Mesendoderm (in vitro differentiated cells): ENCODE data around the gene SMIM30.

Experiments
- DNase-seq: peaks from one replicate; pipeline ENCODE4 v3.0.0; 2013
- H2AK5ac ChIP-seq: 2 replicates; pipeline ENCODE4 v1.6.1; 2013; ENCODE audit warnings: low read length, inconsistent platforms
- H2BK120ac ChIP-seq: 2 replicates; pipeline ENCODE4 v1.6.1; 2013; ENCODE audit warnings: low read depth, mild to moderate bottlenecking, low read length, moderate library complexity, mixed read lengths
- H2BK15ac ChIP-seq: replicated peaks from 2 replicates; pipeline ENCODE4 v1.6.1; 2013; ENCODE audit warnings: low read depth, mild to moderate bottlenecking, moderate library complexity
- H2BK5ac ChIP-seq: 2 replicates; pipeline ENCODE4 v1.6.1; 2013; ENCODE audit warnings: low read length, inconsistent platforms
- H3K18ac ChIP-seq: 2 replicates; pipeline ENCODE4 v1.6.1; 2013; ENCODE audit warnings: mild to moderate bottlenecking, low read length, mixed read lengths
- H3K23ac ChIP-seq: one replicate; pipeline ENCODE4 v1.6.1; 2013; ENCODE audit warnings: low read length
- H3K27ac ChIP-seq: 2 replicates; pipeline ENCODE4 v1.5.1; 2013; ENCODE audit warnings: low read depth, mild to moderate bottlenecking, inconsistent platforms, low read length, moderate library complexity
- H3K27me3 ChIP-seq: 2 replicates; pipeline ENCODE4 v1.6.1; 2013; ENCODE audit warnings: low read length, control low read depth, mild to moderate bottlenecking, inconsistent platforms; ENCODE audit not compliant: insufficient read depth, poor library complexity
- H3K36me3 ChIP-seq: 2 replicates; pipeline ENCODE4 v1.6.1; 2013; ENCODE audit warnings: low read length, inconsistent platforms; ENCODE audit not compliant: control insufficient read depth, insufficient read depth
- H3K4ac ChIP-seq: one replicate; pipeline ENCODE4 v1.6.1; 2013; ENCODE audit warnings: low read depth, mild to moderate bottlenecking, low read length, moderate library complexity
- H3K4me1 ChIP-seq: 2 replicates; pipeline ENCODE4 v1.6.1; 2013; ENCODE audit warnings: low read depth, low read length, inconsistent platforms; ENCODE audit not compliant: control insufficient read depth
- H3K4me2 ChIP-seq: 2 replicates; pipeline ENCODE4 v1.6.1; 2013; ENCODE audit warnings: low read length
- H3K4me3 ChIP-seq: 2 replicates; pipeline ENCODE4 v1.5.1; 2013; ENCODE audit warnings: mild to moderate bottlenecking, low read length
- H3K56ac ChIP-seq: one replicate; pipeline ENCODE4 v1.6.1; 2013; ENCODE audit warnings: low read length
- H3K79me1 ChIP-seq: 2 replicates; pipeline ENCODE4 v1.6.1; 2013; ENCODE audit warnings: low read length, inconsistent platforms
- H3K79me2 ChIP-seq: 2 replicates; pipeline ENCODE4 v1.6.1; 2013; ENCODE audit warnings: mild to moderate bottlenecking, low read length; ENCODE audit not compliant: control insufficient read depth, insufficient read depth
- H3K9ac ChIP-seq: 2 replicates; pipeline ENCODE4 v1.6.1; 2013; ENCODE audit warnings: low read length, inconsistent platforms
- H4K5ac ChIP-seq: one replicate; pipeline ENCODE4 v1.6.1; 2013; ENCODE audit warnings: low read length
- H4K8ac ChIP-seq: one replicate; pipeline ENCODE4 v1.6.1; 2013; ENCODE audit warnings: low read depth, mild to moderate bottlenecking, control low read depth, low read length, moderate library complexity
- WGBS: extraction: QIAGEN DNeasy Blood & Tissue Kit; methylation state at CpG from one replicate; pipeline ENCODE4 v1.1.7; 2013; ENCODE audit warnings: low lambda C conversion rate, missing lambda C conversion rate; ENCODE audit not compliant: insufficient coverage; ENCODE audit errors: extremely low coverage; 5-methylcytosine and 5-hydroxymethylcytosine counted together

SMIM30 gene

DNA sequence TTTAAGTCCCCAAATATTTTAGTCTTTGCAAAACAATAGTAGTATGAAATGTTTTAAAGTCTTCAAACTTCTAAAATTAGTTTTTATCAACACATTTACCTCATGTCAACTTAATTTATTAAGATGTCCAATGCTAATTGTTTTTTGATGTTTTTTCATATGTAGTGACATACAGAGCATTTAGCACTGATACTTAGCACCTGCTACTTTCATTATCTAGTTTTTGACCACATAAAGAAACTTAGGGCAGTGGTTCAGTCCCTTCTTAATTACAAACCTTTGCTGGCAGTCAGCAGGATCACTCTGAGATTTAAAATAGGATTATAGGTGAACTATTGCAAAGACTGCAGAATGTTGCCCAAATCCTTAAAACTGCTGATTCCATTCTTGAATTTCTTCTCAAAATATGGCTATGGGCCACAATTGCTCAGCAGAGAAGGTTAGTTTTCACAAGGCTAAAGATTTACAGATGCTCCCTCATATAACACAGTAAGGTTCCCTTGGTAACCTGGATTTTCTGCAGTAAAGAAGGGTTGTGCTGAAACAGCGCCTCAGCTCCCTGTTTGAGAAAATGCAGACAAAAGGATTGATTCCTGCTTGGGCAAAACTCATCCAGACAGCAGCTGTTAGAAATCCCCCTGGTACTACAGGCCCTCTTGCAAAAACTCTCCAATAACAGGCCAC lies 35.1 kb downstream of the SMIM30 start:
- WGBS = no CpG with 5 or more reads among the region's 1 CpG
- Histone ChIP-seq H3K36me3 (no peaks in the 10 kb centered on the region), H3K27me3 (peaks cover 4% of the 10 kb centered on the region), H3K9ac (no peak overlapping the region), H3K4me1 (peaks cover 2% of the 10 kb centered on the region), H2BK15ac (no peak overlapping the region), H2BK5ac (no peak overlapping the region), H3K23ac (no peak overlapping the region), H3K27ac (no peak overlapping the region), H4K5ac (no peak overlapping the region), H4K8ac (no peak overlapping the region), H3K4me2 (no peak overlapping the region), H3K18ac (no peak overlapping the region), H3K4me3 (no peak overlapping the region), H2AK5ac (no peak overlapping the region), H3K79me2 (no peaks in the 10 kb centered on the region), H2BK120ac (no peak overlapping the region), H3K4ac (no peak overlapping the region), H3K79me1 (no peaks in the 10 kb centered on the region), H3K56ac (no peak overlapping the region)
- no peak for DNase-seq

DNA sequence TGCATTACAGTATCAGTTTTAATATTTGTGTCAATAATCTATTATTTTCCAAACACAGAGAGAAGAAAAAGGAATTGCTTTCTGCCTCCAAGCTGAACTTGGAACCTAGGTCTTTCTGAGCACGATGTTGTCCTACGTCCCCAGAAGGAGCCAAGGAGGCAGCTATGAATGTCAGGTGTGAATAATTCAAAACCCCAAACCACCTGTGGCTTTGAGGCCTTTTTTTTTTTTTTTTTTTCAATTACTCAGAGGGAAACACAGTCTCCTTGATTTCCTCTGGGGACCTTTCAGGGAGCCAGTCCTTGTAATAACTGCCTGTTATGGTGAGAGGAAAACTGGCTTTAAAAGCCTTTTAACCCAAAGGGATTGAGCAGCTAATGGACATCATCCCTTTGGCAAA lies 40.0 kb downstream of the SMIM30 start:
- Histone ChIP-seq H3K18ac (no peak overlapping the region), H3K4me1 (no peaks in the 10 kb centered on the region), H3K27ac (no peak overlapping the region), H3K4me3 (no peak overlapping the region), H3K9ac (no peak overlapping the region), H2BK5ac (no peak overlapping the region), H3K79me1 (no peaks in the 10 kb centered on the region), H3K4ac (no peak overlapping the region), H4K8ac (no peak overlapping the region), H3K79me2 (no peaks in the 10 kb centered on the region), H3K36me3 (no peaks in the 10 kb centered on the region), H3K27me3 (peaks cover 4% of the 10 kb centered on the region), H2BK15ac (no peak overlapping the region), H2AK5ac (no peak overlapping the region), H4K5ac (no peak overlapping the region), H3K4me2 (no peak overlapping the region), H3K56ac (no peak overlapping the region), H2BK120ac (no peak overlapping the region), H3K23ac (no peak overlapping the region)
- DNase-seq = peak; percentile 4
- WGBS = no CpG with 5 or more reads among the region's 2 CpGs

DNA sequence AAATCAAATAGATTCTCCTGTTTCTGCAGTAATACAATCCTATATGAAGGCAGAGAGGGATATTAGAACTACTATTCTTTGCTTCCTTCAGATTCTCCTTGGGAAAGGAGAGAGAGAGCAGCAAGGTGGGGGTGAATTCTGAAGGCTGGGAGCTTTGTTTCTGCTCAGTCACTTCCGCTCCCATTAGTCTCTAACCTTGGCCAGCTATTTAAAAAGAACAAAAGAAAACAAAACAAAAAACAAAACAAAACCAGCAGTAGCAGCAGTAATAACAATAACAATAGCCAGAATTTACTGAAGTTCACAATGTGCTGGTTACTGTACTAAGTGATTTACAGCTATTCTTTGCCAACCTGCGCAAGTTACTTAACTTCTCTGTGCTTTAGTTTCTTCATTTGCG lies 41.7 kb downstream of the SMIM30 start:
- peak; percentile 19 for DNase-seq
- H4K5ac ChIP-seq = no peak overlapping the region
- H3K4me2 ChIP-seq = no peak overlapping the region
- H3K23ac ChIP-seq = no peak overlapping the region
- no CpG with 5 or more reads among the region's 3 CpGs for WGBS
- H3K36me3 ChIP-seq = no peaks in the 10 kb centered on the region
- H2BK5ac ChIP-seq = no peak overlapping the region
- H2BK15ac ChIP-seq = no peak overlapping the region
- H4K8ac ChIP-seq = no peak overlapping the region
- H3K4me3 ChIP-seq = no peak overlapping the region
- no peak overlapping the region for H3K56ac ChIP-seq
- H3K27ac ChIP-seq = no peak overlapping the region
- no peak overlapping the region for H3K18ac ChIP-seq
- H2AK5ac ChIP-seq = no peak overlapping the region
- H3K4me1 ChIP-seq = no peaks in the 10 kb centered on the region
- no peaks in the 10 kb centered on the region for H3K79me2 ChIP-seq
- no peaks in the 10 kb centered on the region for H3K79me1 ChIP-seq
- peaks cover 4% of the 10 kb centered on the region for H3K27me3 ChIP-seq
- no peak overlapping the region for H3K4ac ChIP-seq
- H3K9ac ChIP-seq = no peak overlapping the region
- no peak overlapping the region for H2BK120ac ChIP-seq

DNA sequence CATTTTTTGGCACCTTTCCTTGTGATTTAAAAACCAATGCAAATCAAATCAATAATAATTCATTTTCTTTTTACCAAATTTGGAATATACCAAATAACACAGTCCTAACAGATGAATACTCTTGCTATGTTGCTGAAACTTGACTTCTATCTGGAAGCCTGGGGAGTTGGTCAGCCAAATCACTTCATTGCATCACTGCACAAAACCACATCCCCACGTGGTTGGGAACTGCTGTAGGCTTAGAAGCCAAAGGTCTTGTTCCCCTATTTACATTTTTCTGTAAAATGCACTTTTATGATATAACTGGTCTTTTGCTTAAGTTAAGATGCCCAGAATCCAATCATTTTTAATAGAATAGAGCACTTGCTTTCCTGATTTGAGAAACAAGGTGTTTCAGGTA lies 46.9 kb downstream of the SMIM30 start:
- Histone ChIP-seq H4K5ac (no peak overlapping the region), H3K4me1 (no peaks in the 10 kb centered on the region), H3K36me3 (no peaks in the 10 kb centered on the region), H2AK5ac (no peak overlapping the region), H2BK120ac (no peak overlapping the region), H3K9ac (no peak overlapping the region), H3K79me2 (no peaks in the 10 kb centered on the region), H3K4me2 (no peak overlapping the region), H2BK15ac (no peak overlapping the region), H3K4ac (no peak overlapping the region), H3K4me3 (no peak overlapping the region), H2BK5ac (no peak overlapping the region), H3K79me1 (no peaks in the 10 kb centered on the region), H3K23ac (no peak overlapping the region), H3K18ac (no peak overlapping the region), H3K27ac (no peak overlapping the region), H3K27me3 (no peaks in the 10 kb centered on the region), H4K8ac (no peak overlapping the region), H3K56ac (no peak overlapping the region)
- DNase-seq = no peak
- WGBS = no CpG with 5 or more reads among the region's 1 CpG
